Measurements from ENCODE around the gene CUX1.
"Not testable (repeated sequence)": the region's sequence is repeated elsewhere in the genome, so short reads cannot be mapped to it uniquely, and the experiment has no call there.

Gene CUX1

GRCh38 chr7:102297487-102298218 lies 480.2 kb downstream of the CUX1 start:
- no peak for DNase-seq (ENCODE audit: low read depth)
- no peak overlapping the region for H3K4me3 ChIP-seq (ENCODE audit: low read length)
- no peak for TF ChIP-seq CTCF (IDR thresholded peaks at IDR 0.05; ENCODE audit: insufficient read depth, low read depth, low read length, missing control alignments)

GRCh38 chr7:102300643-102301221 lies 483.3 kb downstream of the CUX1 start:
- no peak for DNase-seq (ENCODE audit: low read depth)
- no peak for TF ChIP-seq CTCF (IDR thresholded peaks at IDR 0.05; ENCODE audit: insufficient read depth, low read depth, low read length, missing control alignments)
- H3K4me3 ChIP-seq (ENCODE audit: low read length), result no peak overlapping the region

- not testable (repeated sequence) for DNase-seq (ENCODE audit: low read depth); H3K4me3 ChIP-seq (ENCODE audit: low read length)
These were observed 483.9 kb downstream of the CUX1 start for GRCh38 chr7:102301367-102301766.

GRCh38 chr7:102302025-102302424 lies 484.6 kb downstream of the CUX1 start:
- no peak for TF ChIP-seq CTCF (IDR thresholded peaks at IDR 0.05; ENCODE audit: insufficient read depth, low read depth, low read length, missing control alignments)
- H3K4me3 ChIP-seq (ENCODE audit: low read length), result no peak overlapping the region
- DNase-seq (ENCODE audit: low read depth), result no peak

GRCh38 chr7:102303669-102304422 lies 486.4 kb downstream of the CUX1 start:
- TF ChIP-seq CTCF (IDR thresholded peaks at IDR 0.05; ENCODE audit: insufficient read depth, low read depth, low read length, missing control alignments), result no peak
- H3K4me3 ChIP-seq (ENCODE audit: low read length), result no peak overlapping the region
- DNase-seq (ENCODE audit: low read depth), result peak; percentile 12

GRCh38 chr7:102304668-102305067 lies 487.2 kb downstream of the CUX1 start:
- no peak for DNase-seq (ENCODE audit: low read depth)
- H3K4me3 ChIP-seq (ENCODE audit: low read length), result no peak overlapping the region

More at GRCh38 chr7:102304668-102305067, 487.2 kb downstream of the CUX1 start:
- TF ChIP-seq CTCF (IDR thresholded peaks at IDR 0.05; ENCODE audit: insufficient read depth, low read depth, low read length, missing control alignments), result no peak

Data from epithelial cell of esophagus (primary cell).